Measurements from ENCODE around the gene MTREX. TPM values are rescaled to one million over a fixed set of nuclear protein-coding genes. Genes with fewer than 3 reads are reported as not detected.

The MTREX gene
- total RNA-seq, 1 experiment from 2014 or later: 123 TPM

- Histone ChIP-seq H3K4me2 (ENCODE audit: insufficient read depth, insufficient read length, low read length) (no peak overlapping the region), H4K20me1 (ENCODE audit: control insufficient read depth, insufficient read depth, insufficient read length) (no peaks in the 10 kb centered on the region), H3K18ac (ENCODE audit: insufficient read length, low read depth, low read length) (no peak overlapping the region), H2AFZ (ENCODE audit: low read length) (no peak overlapping the region), H3K79me2 (ENCODE audit: insufficient read depth, low read length) (no peaks in the 10 kb centered on the region), H3K14ac (ENCODE audit: insufficient read depth, low read length) (no peak overlapping the region), H3K23ac (ENCODE audit: insufficient read length, low read depth, low read length) (no peak overlapping the region), H3K27me3 (ENCODE audit: insufficient read depth, low read length) (no peaks in the 10 kb centered on the region), H2BK5ac (ENCODE audit: insufficient read length, low read length) (no peak overlapping the region), H3K9me3 (ENCODE audit: control insufficient read depth, low read depth, low read length) (peaks cover 8% of the 10 kb centered on the region), H2BK20ac (ENCODE audit: low read depth, low read length, poor library complexity, severe bottlenecking) (no peak overlapping the region), H2AK5ac (ENCODE audit: insufficient read length, low read length) (no peak overlapping the region), H3K9ac (ENCODE audit: extremely low read depth, insufficient read length, low read length) (no peak overlapping the region), H2BK15ac (ENCODE audit: low read depth, low read length) (no peak overlapping the region), H2BK12ac (ENCODE audit: insufficient read length, low read depth, low read length) (no peak overlapping the region), H3K23me2 (ENCODE audit: insufficient read length, low read depth, low read length, poor library complexity, severe bottlenecking) (no peaks in the 10 kb centered on the region), H4K5ac (ENCODE audit: insufficient read length, low read depth, low read length) (no peak overlapping the region), H2BK120ac (ENCODE audit: low read depth, low read length, poor library complexity, severe bottlenecking) (no peak overlapping the region), H3K27ac (ENCODE audit: insufficient read length, low read depth, low read length) (no peak overlapping the region), H3K4me1 (ENCODE audit: insufficient read depth, low read length) (no peaks in the 10 kb centered on the region; the same call in 1 of the 2 replicates), H3T11ph (ENCODE audit: low read length) (no peak overlapping the region), H3K79me1 (ENCODE audit: insufficient read depth, low read depth, low read length, poor library complexity, severe bottlenecking) (peaks cover 2% of the 10 kb centered on the region), H3K4ac (ENCODE audit: low read depth, low read length) (no peak overlapping the region), H4K91ac (ENCODE audit: insufficient read length, low read depth, low read length) (no peak overlapping the region), H3K56ac (ENCODE audit: insufficient read length, low read depth, low read length) (no peak overlapping the region), H4K8ac (replicated peaks; ENCODE audit: insufficient read length, low read depth, low read length) (no peak overlapping the region)
- Mint-ChIP-seq H3K4me1 (peaks cover 7 to 8% of the 10 kb centered on the region in 2 experiments; a peak in 3 of 4 replicates), H3K27ac (no peak overlapping the region), H3K36me3 (ENCODE audit: insufficient read depth in 1 of 3, low read depth in 3 of 3) (peaks cover 44 to 74% (median 71%) of the 10 kb centered on the region in 3 experiments), H3K9me3 (peaks cover 4 to 17% of the 10 kb centered on the region in 2 experiments; a peak in 4 of 5 replicates), H3K27me3 (ENCODE audit: low read depth) (no peaks in the 10 kb centered on the region), H3K4me3 (no peak overlapping the region)
- no peak for TF ChIP-seq CTCF (conservative IDR thresholded peaks at IDR 0.05)
- DNase-seq: no peak
- no CpG with 5 or more reads among the region's 2 CpGs for WGBS (ENCODE audit: extremely low coverage, insufficient read length, low lambda C conversion rate)
Measured at GRCh38 chr5:55393501-55394175, 85.8 kb downstream of the MTREX start.
